Measurements from ENCODE around the gene ITFG1.

ITFG1 gene

DNA sequence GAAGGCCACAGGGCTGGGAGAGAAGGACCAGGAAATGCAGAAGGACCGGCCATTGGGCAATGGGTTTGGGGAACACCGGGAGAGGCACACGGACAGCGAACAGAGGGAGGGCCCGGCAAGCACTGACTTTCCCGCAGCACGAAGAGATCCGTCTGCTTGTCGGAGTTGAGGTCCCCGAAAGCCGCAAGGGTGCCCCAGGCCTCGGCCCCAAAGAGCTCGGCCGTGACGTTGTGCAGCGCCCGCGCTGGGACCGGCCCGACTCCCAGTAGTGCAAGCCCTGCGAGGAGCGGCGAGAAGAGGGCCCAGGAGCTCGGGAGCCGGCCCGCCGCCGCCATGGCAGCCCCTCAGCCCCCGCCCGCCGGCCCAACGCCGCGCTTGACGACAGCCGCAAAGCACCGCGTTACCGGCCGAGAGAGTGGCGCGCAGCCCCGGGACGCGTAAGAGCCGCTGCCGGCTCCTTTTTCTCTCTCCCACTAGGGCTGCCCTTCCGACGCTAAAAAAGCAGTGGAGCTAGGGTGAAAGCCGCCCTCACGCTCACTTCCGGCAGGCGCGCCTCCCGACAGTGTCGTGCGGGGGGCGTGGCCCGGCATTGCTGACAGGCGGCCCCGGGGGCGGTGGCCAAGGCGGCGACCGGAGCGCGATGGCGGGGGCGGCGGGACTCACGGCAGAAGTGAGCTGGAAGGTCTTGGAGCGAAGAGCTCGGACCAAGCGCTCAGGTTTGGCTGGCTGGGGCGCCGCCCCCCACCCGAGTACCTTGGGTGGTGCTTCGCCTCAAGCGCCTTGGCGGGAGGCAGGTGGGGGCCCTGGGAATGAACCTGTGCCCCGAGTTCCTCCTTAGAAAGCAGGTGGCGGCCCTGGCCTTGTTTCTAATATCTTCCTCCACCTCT, at the start of gene ITFG1, which contains the start of gene PHKB:
Gene ITFG1, minus strand, starts transcription at position 353 of the 887 bp plus-strand sequence. Its CDS starts 18 bp downstream, at position 335.
Gene PHKB, plus strand, starts transcription at position 621 of the 887 bp plus-strand sequence. Its CDS starts 20 bp downstream, at position 641.
- DNase-seq (ENCODE audit: low spot score) (peak; percentile 80), FAIRE-seq (no peak)

DNA sequence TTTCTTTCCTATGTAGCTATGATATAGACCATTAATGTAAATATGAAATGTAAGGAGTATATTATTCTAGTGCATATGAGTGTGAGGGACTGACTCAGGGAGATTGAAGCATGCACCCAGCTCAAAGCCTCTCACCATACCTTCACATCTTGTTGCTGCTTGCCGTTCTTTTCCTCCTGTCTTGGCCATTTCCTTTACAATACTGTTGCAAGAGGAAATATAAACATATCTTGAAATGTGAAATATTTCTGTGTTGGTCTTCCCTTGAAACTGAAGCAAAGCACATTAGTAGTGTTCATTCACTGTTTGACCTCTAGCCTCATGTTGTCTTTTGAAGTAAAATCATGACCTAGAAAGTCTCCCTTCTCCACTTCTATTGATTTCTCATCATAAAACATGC, 46.8 kb upstream of the ITFG1 start:
- FAIRE-seq (no peak), DNase-seq (ENCODE audit: low spot score) (no peak)

DNA sequence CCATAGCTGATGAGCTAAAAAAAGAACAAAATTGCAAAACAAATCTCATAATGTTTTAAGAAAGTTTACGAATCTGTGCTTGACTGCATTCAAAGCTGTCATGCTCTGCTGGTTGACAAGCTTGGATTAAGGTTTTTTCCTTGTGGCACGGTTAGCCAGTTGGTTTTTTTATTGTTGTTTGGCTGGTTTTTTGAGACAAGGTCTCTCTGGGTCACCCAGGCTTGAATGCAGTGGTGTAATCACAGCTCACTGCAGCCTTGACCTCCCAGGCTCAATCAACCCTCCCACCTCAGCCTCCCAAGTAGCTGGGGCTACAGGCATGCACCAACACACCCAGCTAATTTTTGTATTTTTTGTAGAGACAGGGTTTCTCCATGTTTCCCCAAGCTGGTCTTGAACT, 45.9 kb upstream of the ITFG1 start:
- no peak for DNase-seq (ENCODE audit: low spot score)
- FAIRE-seq = peak; percentile 89

DNA sequence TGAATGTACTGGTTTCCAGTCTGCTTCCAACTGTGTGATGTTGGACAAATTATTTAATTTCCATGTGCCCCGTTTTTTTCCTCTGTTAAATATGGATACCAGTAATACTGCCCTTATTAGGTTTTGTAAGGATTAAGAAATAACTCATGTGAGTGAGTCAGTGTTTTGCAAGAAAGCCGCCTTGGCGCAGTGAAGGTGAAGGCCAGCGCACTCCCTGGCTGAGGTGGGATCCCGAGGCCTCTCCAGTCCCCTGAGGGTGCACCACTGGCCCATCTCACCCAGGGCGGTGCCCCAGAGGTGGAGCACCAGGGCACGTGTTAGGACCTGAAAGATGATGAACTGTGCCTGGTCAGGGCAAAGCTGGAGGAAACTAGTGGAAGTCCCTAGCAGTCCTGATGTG, 43.7 kb upstream of the ITFG1 start:
- FAIRE-seq = no peak
- DNase-seq (ENCODE audit: low spot score) = no peak

DNA sequence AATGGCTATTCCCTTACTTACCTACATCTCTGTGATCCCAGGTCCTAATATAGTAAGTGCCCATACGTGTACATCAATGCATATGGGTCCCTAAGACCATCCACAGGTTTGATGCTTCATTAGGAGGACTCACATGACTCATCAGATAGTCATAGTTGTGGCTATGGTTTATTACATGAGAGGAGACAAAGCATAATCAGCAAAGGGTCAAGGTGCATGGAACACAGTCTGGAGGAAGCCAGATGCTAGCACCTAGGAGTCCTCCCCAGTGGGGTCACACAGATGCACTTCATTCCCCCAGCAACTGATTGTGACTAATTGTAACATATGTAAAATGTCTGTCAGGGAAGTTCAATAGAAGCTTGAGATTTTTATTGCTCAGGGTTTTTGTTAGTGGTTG, 43.1 kb upstream of the ITFG1 start:
- FAIRE-seq (peak; percentile 80), DNase-seq (ENCODE audit: low spot score) (peak; percentile 43)

DNA sequence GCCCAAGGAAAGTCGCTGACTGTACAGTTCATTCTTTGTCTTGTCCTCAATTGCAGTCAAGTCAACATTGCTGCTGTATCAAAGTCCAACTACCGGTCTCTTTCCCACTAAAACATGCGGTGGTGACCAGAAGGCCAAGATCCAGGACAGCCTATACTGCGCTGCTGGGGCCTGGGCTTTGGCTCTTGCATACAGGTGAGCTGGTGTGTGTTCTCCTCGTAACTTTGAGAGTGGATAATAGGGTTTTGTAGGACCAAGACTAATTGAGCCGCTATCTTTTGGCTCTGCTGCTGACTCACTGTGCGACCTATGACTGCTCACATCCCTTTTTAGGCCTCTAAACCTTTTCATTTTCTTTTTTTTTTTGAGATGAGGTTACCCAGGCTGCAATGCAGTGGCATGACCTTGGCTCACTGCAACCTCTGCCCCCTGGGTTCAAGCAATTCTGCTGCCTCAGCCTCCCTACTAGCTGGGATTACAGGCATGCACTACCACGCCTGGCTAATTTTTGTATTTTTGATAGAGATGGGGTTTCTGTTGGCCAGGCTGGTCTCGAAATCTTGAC, 38.9 kb upstream of the ITFG1 start:
- FAIRE-seq = no peak

DNA sequence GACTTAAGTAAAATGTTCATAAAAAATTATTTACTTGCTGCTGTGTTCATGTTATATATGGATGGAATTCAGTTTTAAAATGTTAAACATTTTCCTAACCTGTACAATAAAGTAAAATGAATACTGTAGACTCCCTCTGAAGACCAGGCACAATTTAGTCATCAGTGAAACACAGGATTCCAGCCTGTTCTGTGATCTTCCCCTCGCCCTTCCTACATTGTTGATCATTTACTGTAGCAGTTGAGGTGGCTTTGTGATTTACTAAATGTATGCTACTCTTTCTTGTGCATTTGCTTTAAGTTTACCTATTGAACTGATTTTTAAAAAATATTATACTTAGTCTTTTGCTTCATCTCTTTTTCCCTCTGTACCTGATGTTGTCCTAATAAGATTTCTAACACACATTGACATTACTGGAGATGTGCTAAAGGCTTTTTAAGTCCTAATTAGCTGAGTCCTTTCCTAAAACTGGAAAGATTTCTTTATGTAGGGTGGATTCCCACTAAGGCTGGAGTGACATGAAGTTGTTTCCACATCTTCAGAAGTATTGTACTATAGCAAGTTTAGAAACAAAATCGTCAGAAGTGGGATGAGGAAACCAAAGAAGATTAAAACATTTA, 38.3 kb upstream of the ITFG1 start:
- no peak for FAIRE-seq
- DNase-seq (ENCODE audit: low spot score) = no peak

More for the DNA sequence above, 38.9 kb upstream of the ITFG1 start:
- no peak for DNase-seq (ENCODE audit: low spot score)

DNA sequence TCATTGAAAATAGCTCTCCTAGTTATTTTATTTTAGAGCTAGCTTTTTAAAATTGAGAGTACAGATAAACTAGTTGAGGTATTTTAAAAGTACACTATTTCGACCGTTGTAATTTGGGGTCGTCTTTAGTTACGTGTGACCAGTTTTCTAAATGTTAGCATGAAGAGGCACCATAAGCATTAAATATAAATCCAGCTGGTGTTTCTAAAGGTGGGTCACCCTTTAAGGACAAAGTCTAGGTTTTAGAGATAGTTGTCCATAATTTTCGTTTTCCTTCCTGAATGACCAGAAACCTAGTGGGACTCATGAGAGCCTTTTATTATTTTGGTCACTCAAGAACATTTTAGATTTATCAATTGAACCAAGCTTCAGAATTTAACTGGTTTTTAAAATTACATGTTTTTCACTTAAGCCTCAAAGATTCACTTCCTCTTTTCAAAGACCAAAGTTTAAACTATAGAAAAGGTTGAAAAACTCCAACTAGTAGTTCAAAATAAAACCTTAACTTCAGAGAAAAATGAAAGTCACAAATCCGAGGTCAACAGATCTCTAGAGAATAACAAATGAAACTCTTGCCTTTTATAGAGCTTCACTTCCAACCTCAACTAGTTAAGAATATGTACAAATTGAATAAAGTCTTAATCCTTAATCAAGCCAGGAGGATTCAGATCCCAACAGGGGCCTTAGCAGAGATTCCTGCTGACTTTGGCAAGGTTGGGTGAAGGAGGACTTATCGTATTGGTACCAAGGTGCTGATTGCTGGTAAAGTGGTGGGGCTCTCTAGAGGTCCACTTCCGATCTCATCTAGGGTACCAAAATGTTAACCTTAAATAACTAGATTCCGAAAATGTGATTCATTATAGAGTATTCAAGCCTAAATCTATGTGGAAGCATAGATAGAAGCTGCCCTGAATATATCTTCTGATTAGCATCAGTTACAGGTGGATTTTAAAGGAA, 32.8 kb upstream of the ITFG1 start:
- DNase-seq (ENCODE audit: low spot score) (no peak), FAIRE-seq (no peak)

DNA sequence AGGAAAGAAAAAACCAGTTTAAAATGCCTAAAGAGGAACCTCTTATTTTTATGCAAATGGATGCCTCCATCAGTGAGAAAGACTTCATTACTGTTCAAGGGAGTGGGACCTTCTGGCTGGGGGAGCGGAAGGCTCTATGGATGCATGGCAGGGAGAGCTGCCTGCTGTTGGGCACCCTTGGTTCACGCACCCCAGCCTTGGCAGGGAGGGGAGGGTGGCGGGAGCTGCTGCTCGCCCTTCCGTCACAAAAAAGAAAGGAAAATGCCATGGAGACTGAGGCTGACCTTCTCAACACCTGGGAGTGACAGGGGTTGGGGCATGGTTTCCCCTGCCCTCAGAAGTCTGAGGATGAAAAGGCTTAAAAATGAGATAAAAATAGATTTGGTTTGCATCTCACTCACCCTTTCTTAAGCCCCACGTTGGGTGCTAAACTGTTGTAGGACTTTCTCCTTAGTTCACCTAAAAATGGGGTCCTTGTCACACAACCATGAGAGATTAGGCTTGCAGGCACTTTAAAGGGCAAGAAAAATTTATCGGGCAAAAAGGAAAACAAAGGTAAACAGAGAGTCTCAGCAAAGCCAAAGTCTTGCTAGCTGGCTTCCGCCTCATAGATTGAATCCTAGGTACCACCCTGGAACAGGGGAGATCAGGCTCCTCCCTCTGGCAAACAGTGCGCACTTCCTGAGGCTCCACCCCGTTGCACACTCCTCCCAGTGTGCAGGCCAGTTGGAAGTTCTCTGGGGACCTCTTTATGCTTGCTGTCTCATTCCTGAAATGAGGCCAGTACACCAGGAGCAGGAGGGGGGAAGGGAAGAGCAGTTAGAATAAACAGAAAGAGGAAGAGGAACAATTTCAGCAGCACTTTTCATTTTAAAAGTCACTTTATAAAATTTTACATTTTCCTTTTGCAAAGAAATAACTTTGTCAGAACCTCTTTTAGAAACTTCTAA, 31.8 kb upstream of the ITFG1 start:
- no peak for DNase-seq (ENCODE audit: low spot score)
- FAIRE-seq = no peak

DNA sequence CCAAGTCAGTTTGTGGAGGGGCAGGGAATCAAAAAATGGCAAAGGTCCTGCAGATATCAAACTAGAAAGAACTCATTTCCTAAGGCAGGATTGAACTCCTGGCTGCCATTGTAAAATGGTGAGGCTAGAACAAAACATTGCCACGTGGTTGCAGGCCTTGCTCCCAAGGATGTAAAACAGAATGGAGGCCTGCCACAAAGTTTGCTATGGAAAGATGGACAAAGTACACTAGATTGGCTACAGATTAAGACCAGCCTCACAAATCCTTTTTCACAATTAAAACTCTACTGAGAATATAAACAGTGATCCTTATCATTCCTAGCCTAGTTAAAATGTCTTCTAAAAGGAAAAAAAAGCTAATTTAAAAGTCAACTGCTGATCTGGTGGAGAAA, 31.2 kb upstream of the ITFG1 start:
- DNase-seq (ENCODE audit: low spot score) (no peak), FAIRE-seq (no peak)

DNA sequence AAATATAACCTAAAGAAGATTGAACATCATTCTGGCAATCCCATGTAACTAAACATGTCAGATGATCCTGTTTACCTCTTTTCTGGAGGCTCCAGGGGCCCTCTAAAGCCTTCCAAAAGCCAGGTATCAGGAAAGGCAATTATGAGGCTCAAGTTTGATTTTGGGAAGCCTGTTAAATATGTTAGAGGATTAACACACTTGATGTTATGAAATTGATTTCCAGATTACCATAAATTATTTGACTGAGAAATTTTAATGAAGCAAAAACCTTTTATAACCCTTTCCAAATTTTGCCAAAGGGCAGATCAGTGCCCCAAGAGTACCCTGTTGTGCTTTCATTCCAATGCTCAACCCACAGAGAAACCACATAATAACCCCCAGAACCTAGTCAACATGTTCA, 29.6 kb upstream of the ITFG1 start:
- DNase-seq (ENCODE audit: low spot score) (no peak), FAIRE-seq (no peak)

DNA sequence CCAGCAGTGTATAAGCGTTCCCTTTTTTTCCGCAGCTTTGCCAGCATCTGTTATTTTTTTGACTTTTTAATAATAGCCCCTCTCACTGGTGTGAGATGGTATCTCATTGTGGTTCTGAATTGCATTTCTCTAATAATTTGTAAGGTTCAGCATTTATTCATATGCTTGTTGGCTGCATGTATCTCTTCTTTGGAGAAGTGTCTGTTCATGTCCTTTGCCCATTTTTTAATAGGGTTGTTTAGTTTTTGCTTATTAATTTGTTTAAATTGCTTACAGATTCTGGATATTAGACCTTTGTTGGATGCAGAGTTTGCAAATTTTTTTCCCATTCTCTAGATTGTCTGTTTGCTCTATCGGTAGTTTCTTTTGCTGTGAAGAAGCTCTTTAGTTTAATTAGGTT, 27.2 kb upstream of the ITFG1 start:
- no peak for FAIRE-seq
- no peak for DNase-seq (ENCODE audit: low spot score)

DNA sequence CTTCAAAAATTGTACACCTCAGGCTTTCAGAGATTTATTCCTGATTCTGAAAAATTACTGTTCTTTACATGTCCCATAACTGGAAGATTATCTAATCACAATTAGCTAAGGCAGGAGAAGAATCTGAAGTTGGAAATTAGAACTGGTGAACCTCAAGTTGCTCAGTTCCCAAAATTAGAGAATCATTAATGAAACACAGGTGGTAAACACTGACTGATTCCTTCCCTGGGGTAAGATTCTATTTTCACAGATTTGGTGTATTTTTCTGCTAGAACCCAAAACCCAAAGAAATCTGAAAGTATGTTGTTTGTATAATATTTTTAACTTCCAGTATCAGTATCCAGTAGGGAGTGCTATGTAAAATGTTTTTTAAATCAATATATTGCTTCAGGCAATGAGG, 26.0 kb upstream of the ITFG1 start:
- no peak for FAIRE-seq
- no peak for DNase-seq (ENCODE audit: low spot score)

DNA sequence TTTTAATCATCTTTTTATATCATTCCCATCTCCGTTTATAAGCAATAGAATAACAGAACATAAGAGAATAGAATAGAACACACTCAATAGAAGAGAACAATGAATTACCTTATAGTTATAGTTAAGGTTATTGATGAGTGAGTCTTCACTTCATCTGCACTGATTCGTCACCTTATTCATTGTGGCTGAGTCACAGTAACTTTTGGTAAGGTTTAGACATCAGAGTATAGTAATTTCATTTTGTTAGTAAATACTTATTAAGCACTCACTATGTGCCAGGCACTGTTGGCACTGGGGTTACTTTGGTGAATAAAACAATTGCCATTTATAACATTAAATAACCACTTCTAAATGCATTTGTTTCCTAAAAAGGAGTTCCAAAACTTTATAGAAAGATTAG, 22.8 kb upstream of the ITFG1 start:
- FAIRE-seq (no peak), DNase-seq (ENCODE audit: low spot score) (no peak)

DNA sequence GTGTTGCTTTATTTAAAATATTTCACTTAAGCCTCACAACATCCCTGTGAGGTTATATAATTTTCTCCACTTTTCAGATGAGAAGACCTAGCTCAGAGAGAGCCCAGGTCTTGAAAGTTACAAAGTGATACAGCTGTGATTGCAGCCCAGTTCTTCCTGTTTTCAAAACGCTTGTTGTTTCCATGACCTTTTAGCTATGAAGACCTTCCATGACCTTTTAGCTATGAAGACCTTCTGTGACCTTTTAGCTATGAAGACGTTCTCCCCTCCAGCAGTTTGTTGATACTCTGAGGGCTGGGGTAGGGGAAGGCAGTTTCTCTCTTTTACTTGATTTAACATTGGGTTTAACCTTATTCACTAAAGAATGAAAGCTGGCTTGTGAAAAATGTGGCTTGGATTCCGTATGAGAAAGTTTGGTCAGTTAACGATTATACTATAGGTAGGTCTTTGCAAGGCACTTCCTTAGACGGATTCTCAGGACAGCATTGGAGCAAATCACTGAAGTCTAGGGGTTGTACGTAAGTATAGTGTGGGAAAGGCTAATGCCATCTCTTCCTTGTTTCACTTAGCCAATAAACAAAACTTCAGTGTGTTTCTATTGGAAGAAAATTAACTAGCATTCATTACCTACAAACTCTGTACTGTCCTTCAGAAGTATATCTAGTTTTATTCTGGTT, 21.0 kb upstream of the ITFG1 start:
- FAIRE-seq = no peak

DNA sequence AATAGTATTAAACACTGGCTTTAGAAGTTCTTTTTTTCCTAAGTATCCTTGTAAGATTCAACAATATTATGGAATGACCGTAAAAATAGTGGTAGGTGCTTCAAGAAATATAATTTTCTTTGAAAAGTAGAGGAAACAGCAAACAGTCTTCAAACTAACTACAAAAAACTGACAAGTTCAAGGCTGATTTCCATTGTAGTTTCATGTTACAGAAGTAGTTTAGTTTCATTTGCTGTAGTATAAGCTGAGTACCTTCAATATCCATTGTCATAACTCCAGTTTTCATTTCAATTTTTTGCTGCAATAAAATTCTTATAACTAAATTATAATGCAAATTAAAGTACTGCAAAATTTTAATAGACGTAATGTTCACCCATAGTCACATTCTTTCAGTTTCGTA, 19.5 kb upstream of the ITFG1 start:
- no peak for DNase-seq (ENCODE audit: low spot score)
- FAIRE-seq = no peak

More for the DNA sequence above, 21.0 kb upstream of the ITFG1 start:
- no peak for DNase-seq (ENCODE audit: low spot score)

DNA sequence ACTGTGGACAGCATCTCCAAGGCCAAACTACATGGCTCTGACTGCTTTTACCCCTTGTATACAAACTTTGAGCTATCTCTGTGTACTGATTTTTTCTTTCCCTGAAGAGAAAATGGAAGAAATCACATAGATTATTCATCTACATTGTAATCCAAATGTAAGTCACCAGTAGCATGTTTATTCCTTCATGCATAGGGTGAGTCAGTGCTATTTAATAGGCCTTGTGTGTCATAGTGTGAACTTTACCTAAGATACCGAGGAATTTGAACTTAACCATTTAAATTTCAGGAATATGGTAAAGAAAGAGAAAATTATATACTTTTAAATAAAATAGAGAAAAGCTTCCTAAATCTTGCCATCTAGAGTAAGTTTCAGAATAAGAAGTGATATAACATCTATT, 16.8 kb upstream of the ITFG1 start:
- DNase-seq (ENCODE audit: low spot score) (no peak), FAIRE-seq (no peak)

DNA sequence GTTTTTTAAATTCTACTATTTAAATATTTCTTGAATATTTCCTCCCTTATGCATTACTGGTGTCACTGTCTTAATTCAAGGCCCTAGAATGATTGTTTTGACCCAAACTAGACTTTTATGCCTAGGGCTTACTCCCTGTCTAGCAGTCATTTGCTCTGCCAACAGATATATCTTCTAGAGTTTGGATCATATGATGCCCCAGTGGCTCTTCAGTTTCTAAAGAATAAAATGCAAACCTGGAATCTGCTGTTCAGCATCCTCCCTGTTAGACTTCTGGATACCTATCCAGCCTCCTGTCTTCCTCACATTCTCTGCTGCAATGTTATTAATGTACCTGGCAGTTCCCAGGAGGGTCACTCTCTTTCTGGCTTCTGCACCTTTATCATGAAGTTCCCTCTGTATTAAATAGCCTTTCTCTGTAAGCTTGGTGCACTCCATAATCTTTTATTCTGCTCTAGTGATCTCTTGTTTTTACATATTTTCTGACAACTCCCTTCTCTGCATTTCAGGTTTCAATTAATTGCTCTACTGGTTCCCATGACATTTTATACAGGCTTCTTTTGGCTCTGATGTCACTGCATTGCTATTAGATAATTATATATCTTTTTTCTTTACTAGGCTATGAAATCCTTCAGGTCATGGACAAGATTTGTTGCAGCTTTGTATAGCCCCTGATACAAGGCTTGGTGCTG, 15.9 kb upstream of the ITFG1 start:
- no peak for DNase-seq (ENCODE audit: low spot score)
- FAIRE-seq = no peak

DNA sequence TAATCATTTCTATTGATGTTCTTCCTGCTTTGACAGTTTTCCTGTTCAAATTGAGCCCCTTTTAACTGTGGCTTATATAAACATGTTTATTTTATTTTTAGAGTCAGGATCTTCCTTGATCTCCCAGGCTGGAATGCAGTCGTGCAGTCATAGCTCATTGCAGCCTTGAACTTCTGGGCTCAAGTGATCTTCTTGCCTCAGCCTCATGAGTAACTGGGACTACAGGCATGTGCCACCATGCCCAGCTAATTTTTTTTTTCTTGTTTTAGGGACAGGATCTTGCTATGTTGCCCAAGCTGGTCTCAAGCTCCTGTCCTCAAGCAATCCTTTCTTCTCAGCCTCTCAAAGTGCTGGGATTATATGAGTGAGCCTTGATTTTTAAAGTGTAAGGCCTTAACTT, 14.9 kb upstream of the ITFG1 start:
- FAIRE-seq (no peak), DNase-seq (ENCODE audit: low spot score) (no peak)

All from RCC 7860 (cell line).